ENCODE results near the gene ADK. TPM values are rescaled to one million over a fixed set of nuclear protein-coding genes. Genes with fewer than 3 reads are reported as not detected.

Gene ADK
- total RNA-seq, 1 donor from 2014 or later, result 40.2 TPM

GRCh38 chr10:74153676-74154075, 2.7 kb downstream of the ADK start:
- Histone ChIP-seq H3K27ac (no peak overlapping the region), H3K4me1 (peaks cover 49% of the 10 kb centered on the region), H3K4me3 (peak overlapping the region; percentile 15), H3K27me3 (ENCODE audit: low read depth) (no peaks in the 10 kb centered on the region), H3K36me3 (no peaks in the 10 kb centered on the region), H3K9me3 (no peaks in the 10 kb centered on the region)
- DNase-seq (no peak), ATAC-seq (no peak)
- TF ChIP-seq CTCF (IDR thresholded peaks at IDR 0.05), result no peak
- intact Hi-C loops (cut with DNase I), result no loop called here

- H3K4me1 ChIP-seq, result peaks cover 31% of the 10 kb centered on the region
- H3K36me3 ChIP-seq, result no peaks in the 10 kb centered on the region
- DNase-seq, result no peak
- no peak for TF ChIP-seq CTCF (IDR thresholded peaks at IDR 0.05)
- ATAC-seq, result peak in 1 of 2 donors; percentile 17
- H3K27ac ChIP-seq, result no peak overlapping the region
- no peaks in the 10 kb centered on the region for H3K9me3 ChIP-seq
- intact Hi-C loops (cut with DNase I), result no loop called here
- H3K4me3 ChIP-seq, result no peak overlapping the region
- H3K27me3 ChIP-seq (ENCODE audit: low read depth), result no peaks in the 10 kb centered on the region
Observed at GRCh38 chr10:74156919-74157289, 5.9 kb downstream of the ADK start.

GRCh38 chr10:74160013-74160412, 9.0 kb downstream of the ADK start:
- no peak overlapping the region for H3K4me3 ChIP-seq
- no peak for DNase-seq
- intact Hi-C loops (cut with DNase I), result no loop called here
- no peaks in the 10 kb centered on the region for H3K9me3 ChIP-seq
- TF ChIP-seq CTCF (IDR thresholded peaks at IDR 0.05), result no peak
- no peaks in the 10 kb centered on the region for H3K27me3 ChIP-seq (ENCODE audit: low read depth)
- H3K36me3 ChIP-seq, result no peaks in the 10 kb centered on the region
- ATAC-seq, result no peak
- peaks cover 12% of the 10 kb centered on the region for H3K4me1 ChIP-seq
- H3K27ac ChIP-seq, result no peak overlapping the region

- DNase-seq (no peak), ATAC-seq (no peak)
- Histone ChIP-seq H3K4me1 (no peaks in the 10 kb centered on the region), H3K36me3 (no peaks in the 10 kb centered on the region), H3K4me3 (no peak overlapping the region), H3K27me3 (ENCODE audit: low read depth) (no peaks in the 10 kb centered on the region), H3K27ac (no peak overlapping the region), H3K9me3 (no peaks in the 10 kb centered on the region)
- intact Hi-C loops (cut with DNase I), result no loop called here
- no peak for TF ChIP-seq CTCF (IDR thresholded peaks at IDR 0.05)
Observed at GRCh38 chr10:74163319-74164068, 12.5 kb downstream of the ADK start.

- H3K9me3 ChIP-seq, result no peaks in the 10 kb centered on the region
- no peak overlapping the region for H3K4me3 ChIP-seq
- no peaks in the 10 kb centered on the region for H3K36me3 ChIP-seq
- ATAC-seq (peak; percentile 49 to 73), DNase-seq (no peak)
- intact Hi-C loops (cut with DNase I), result no loop called here
- H3K27me3 ChIP-seq (ENCODE audit: low read depth), result no peaks in the 10 kb centered on the region
- no peaks in the 10 kb centered on the region for H3K4me1 ChIP-seq
- TF ChIP-seq CTCF (IDR thresholded peaks at IDR 0.05), result no peak
- H3K27ac ChIP-seq, result peak overlapping the region; percentile 26
Observed at GRCh38 chr10:74164716-74165529, 13.9 kb downstream of the ADK start.
